HG03039 (cell line): ENCODE data around the gene FUNDC2.
"Not testable (repeated sequence)": the region's sequence is repeated elsewhere in the genome, so short reads cannot be mapped to it uniquely, and the experiment has no call there.

Experiments
- ATAC-seq: cut with Tn5 transposase; IDR thresholded peaks from one replicate; pipeline ENCODE4 v1.9.1; 2021; ENCODE audit warnings: mild to moderate bottlenecking, moderate library complexity; ENCODE audit not compliant: unreplicated experiment

Gene FUNDC2

GRCh38 chrX:155026727-155027508 lies at the start of gene FUNDC2:
Gene FUNDC2 (plus strand): TSS chrX:155026844. CDS start chrX:155026939, 95 bp downstream.
- ATAC-seq, result peak; percentile 94

- no peak for ATAC-seq
Observed at GRCh38 chrX:154979629-154980028, 47.0 kb upstream of the FUNDC2 start.

GRCh38 chrX:154980330-154981115 lies 46.1 kb upstream of the FUNDC2 start:
- ATAC-seq, result no peak

DNA sequence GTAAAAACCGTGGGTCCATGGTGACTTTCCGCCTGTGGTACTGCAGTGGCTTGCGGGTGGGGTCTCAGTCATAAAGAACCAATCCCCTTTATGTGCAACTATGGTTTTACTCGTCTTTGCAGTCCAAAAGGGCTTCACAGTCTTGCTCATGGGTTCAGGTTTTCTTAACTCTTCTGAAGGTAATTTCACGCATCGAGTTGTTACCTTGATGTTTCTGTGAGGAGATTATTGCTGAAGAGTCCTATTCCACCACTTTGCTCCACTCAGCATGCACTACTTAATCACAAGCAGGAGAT lies 45.6 kb upstream of the FUNDC2 start:
- no peak for ATAC-seq

- ATAC-seq, result no peak
Observed at GRCh38 chrX:154986826-154987575, 39.6 kb upstream of the FUNDC2 start.

DNA sequence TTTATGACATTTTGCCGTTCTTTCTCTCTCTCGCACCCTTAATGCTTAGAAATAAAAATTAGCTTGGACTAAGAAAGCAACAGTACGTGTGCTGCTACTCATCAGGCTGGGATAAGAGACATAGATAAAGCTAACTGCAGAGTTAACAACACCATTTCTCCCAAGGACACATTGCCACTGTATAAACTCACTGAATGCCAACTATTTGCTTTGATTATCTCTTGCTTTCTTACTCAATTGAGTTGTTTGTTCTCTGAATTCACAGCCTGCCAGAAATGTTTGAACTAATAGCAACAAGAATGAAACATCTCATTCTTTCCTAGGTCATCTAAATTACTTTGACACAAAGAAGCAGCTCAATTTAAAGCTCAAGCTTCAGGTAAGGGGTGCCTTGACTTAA lies 38.7 kb upstream of the FUNDC2 start:
- ATAC-seq, result no peak

DNA sequence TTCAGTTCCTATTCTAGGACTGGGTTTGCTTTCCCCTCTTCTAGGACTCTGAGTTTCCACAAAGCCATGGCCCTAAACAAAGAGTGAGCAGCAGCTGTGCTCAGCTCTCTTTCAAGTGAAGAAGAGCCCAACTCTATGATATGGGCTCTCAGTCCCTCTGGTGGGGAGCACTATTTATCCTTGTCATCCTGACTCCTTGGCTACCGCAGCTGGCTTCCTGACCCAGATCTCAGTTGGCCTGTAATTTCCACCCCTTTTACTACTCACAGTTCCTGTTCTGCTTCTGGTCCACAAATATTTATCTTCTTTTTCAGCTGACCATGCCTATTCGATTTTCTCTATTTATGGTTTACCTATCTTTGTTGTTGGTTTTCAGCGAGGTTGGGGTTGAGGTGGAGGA lies 37.9 kb upstream of the FUNDC2 start:
- ATAC-seq, result no peak

- peak; percentile 49 for ATAC-seq
Observed at GRCh38 chrX:154990496-154990895, 36.1 kb upstream of the FUNDC2 start.

- peak; percentile 41 for ATAC-seq
Observed at GRCh38 chrX:154991039-154991438, 35.6 kb upstream of the FUNDC2 start.

- ATAC-seq, result no peak
Observed at GRCh38 chrX:154991476-154991875, 35.2 kb upstream of the FUNDC2 start.

GRCh38 chrX:154998204-154998880 lies 28.3 kb upstream of the FUNDC2 start:
- ATAC-seq, result no peak

GRCh38 chrX:155000841-155001240 lies 25.8 kb upstream of the FUNDC2 start:
- ATAC-seq, result no peak

DNA sequence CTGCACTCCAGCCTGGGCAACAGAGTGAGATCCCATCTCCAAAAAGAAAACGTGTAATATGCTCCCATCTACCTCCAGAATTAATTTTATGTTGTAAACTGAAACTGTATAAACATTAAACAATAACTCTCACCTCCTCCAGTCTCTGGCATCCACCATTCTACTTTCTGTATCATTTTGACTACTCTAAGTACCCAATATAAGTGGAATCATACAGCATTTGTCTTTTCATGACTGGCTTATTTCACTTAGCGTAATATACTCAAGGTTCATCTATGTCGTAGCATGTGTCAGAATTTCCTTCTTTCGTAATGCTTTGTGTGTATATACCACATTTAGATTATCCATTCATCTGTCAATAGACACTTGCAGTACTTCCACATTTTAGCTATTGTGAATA lies 24.8 kb upstream of the FUNDC2 start:
- ATAC-seq, result no peak

DNA sequence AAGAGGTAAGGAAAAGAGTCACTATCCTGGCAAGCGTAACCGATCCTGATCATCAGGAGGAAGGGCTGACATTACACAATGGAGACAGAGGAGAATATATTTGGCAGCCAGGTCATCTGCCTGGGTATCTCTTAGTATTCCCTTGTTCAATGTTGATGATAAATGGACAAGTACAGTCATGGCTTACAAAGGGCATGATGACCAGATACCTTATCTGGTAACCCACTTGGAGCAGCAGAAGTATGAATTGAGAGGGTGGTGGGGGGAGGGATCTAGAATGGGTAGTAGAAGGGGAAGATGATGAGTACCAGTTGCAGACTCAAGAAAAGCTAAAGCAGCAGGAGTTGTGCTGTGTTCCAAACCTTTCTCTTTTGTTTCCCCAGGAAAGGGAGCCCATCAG lies 21.5 kb upstream of the FUNDC2 start:
- ATAC-seq, result no peak

- ATAC-seq, result not testable (repeated sequence)
Observed at GRCh38 chrX:155006379-155006778, 20.3 kb upstream of the FUNDC2 start.

- ATAC-seq, result not testable (repeated sequence)
Observed at GRCh38 chrX:155006913-155007671, 19.6 kb upstream of the FUNDC2 start.

GRCh38 chrX:155008578-155008977 lies 18.1 kb upstream of the FUNDC2 start:
- not testable (repeated sequence) for ATAC-seq

GRCh38 chrX:155009994-155010472 lies 16.6 kb upstream of the FUNDC2 start:
- no peak for ATAC-seq

- no peak for ATAC-seq
Observed at GRCh38 chrX:155020591-155020990, 6.1 kb upstream of the FUNDC2 start.

GRCh38 chrX:155022585-155022984 lies 4.1 kb upstream of the FUNDC2 start, which contains the start of gene F8:
Gene F8 (minus strand): TSS chrX:155022723. CDS start chrX:155022552, 171 bp downstream.
- no peak for ATAC-seq
